ENCODE results near the gene YEATS2.

Gene YEATS2

GRCh38 chr3:183815951-183816475 lies 118.4 kb downstream of the YEATS2 start:
- no peak for DNase-seq

GRCh38 chr3:183816681-183817510 lies 119.3 kb downstream of the YEATS2 start:
- DNase-seq, result no peak

GRCh38 chr3:183817639-183818038 lies 120.0 kb downstream of the YEATS2 start:
- DNase-seq, result no peak

- DNase-seq, result no peak
These were observed 120.5 kb downstream of the YEATS2 start for GRCh38 chr3:183818041-183818620.

GRCh38 chr3:183818706-183819624 lies 121.4 kb downstream of the YEATS2 start:
- no peak for DNase-seq

GRCh38 chr3:183819831-183820230 lies 122.2 kb downstream of the YEATS2 start:
- DNase-seq, result no peak

GRCh38 chr3:183822631-183823030 lies 125.0 kb downstream of the YEATS2 start:
- DNase-seq, result no peak

- no peak for DNase-seq
These were observed 126.4 kb downstream of the YEATS2 start for GRCh38 chr3:183823963-183824362.

GRCh38 chr3:183824761-183825455 lies 127.3 kb downstream of the YEATS2 start:
- DNase-seq, result peak in 1 of 2 experiments; percentile 30

- DNase-seq, result peak; percentile 45 to 75
These were observed 128.0 kb downstream of the YEATS2 start, which contains the start of gene MAP6D1 for GRCh38 chr3:183825456-183826161. MAP6D1 (minus strand) TSS chr3:183825577; CDS start chr3:183825547, 30 bp downstream.

GRCh38 chr3:183826448-183827250 lies 129.1 kb downstream of the YEATS2 start:
- DNase-seq, result no peak

GRCh38 chr3:183827809-183828537 lies 130.4 kb downstream of the YEATS2 start:
- DNase-seq, result no peak

- DNase-seq, result no peak
These were observed 130.9 kb downstream of the YEATS2 start for GRCh38 chr3:183828538-183828870.

- DNase-seq, result no peak
These were observed 131.9 kb downstream of the YEATS2 start for GRCh38 chr3:183829466-183829865.

GRCh38 chr3:183830187-183830586 lies 132.6 kb downstream of the YEATS2 start:
- DNase-seq, result no peak

- no peak for DNase-seq
These were observed 135.9 kb downstream of the YEATS2 start for GRCh38 chr3:183833516-183833915.

GRCh38 chr3:183837390-183837789 lies 139.8 kb downstream of the YEATS2 start:
- DNase-seq, result no peak

GRCh38 chr3:183837894-183838293 lies 140.3 kb downstream of the YEATS2 start:
- DNase-seq, result no peak

GRCh38 chr3:183839751-183840150 lies 142.2 kb downstream of the YEATS2 start:
- no peak for DNase-seq

- DNase-seq, result no peak
These were observed 147.0 kb downstream of the YEATS2 start for GRCh38 chr3:183844606-183845005.
